Brain pericyte (primary cell): ENCODE data around the gene FBXW11.
A peak's percentile ranks its signal among the peaks of the same experiment; 100 is the strongest.
"Not testable (repeated sequence)": the region's sequence is repeated elsewhere in the genome, so short reads cannot be mapped to it uniquely, and the experiment has no call there.

Experiments
- DNase-seq: peaks from one replicate; pipeline ENCODE4 v3.0.0-alpha.2; 2012; ENCODE audit warnings: low read depth, low spot score

The FBXW11 gene

GRCh38 chr5:171911152-171911551 is 95.3 kb downstream of the FBXW11 start:
- DNase-seq, result no peak

GRCh38 chr5:171908638-171909037 is 97.8 kb downstream of the FBXW11 start:
- no peak for DNase-seq

GRCh38 chr5:171907725-171908343 is 98.6 kb downstream of the FBXW11 start:
- DNase-seq, result peak; percentile 25

- no peak for DNase-seq
Measured at GRCh38 chr5:171906703-171907590, 99.5 kb downstream of the FBXW11 start.

- no peak for DNase-seq
Measured at GRCh38 chr5:171906066-171906570, 100.3 kb downstream of the FBXW11 start.

- no peak for DNase-seq
Measured at GRCh38 chr5:171904886-171905285, 101.6 kb downstream of the FBXW11 start.

GRCh38 chr5:171901764-171902163 is 104.7 kb downstream of the FBXW11 start:
- DNase-seq, result no peak

- DNase-seq, result no peak
Measured at GRCh38 chr5:171899792-171900191, 106.6 kb downstream of the FBXW11 start.

GRCh38 chr5:171898879-171899278 is 107.6 kb downstream of the FBXW11 start:
- no peak for DNase-seq

- DNase-seq, result no peak
Measured at GRCh38 chr5:171898386-171898785, 108.1 kb downstream of the FBXW11 start.

- DNase-seq, result no peak
Measured at GRCh38 chr5:171897231-171897630, 109.2 kb downstream of the FBXW11 start.

GRCh38 chr5:171895081-171895480 is 111.4 kb downstream of the FBXW11 start:
- DNase-seq, result no peak

- peak; percentile 17 for DNase-seq
Measured at GRCh38 chr5:171893290-171893886, 113.0 kb downstream of the FBXW11 start.

- DNase-seq, result no peak
Measured at GRCh38 chr5:171891595-171891994, 114.8 kb downstream of the FBXW11 start.

- DNase-seq, result no peak
Measured at GRCh38 chr5:171891150-171891549, 115.3 kb downstream of the FBXW11 start.

GRCh38 chr5:171888051-171888481 is 118.4 kb downstream of the FBXW11 start:
- DNase-seq, result no peak

GRCh38 chr5:171886037-171886436 is 120.4 kb downstream of the FBXW11 start:
- DNase-seq, result not testable (repeated sequence)

GRCh38 chr5:171882118-171882517 is 124.3 kb downstream of the FBXW11 start:
- DNase-seq, result no peak

- no peak for DNase-seq
Measured at GRCh38 chr5:171874234-171874633, 132.2 kb downstream of the FBXW11 start.

- no peak for DNase-seq
Measured at GRCh38 chr5:171872666-171873065, 133.8 kb downstream of the FBXW11 start.

- no peak for DNase-seq
Measured at GRCh38 chr5:171871711-171872110, 134.7 kb downstream of the FBXW11 start.

- DNase-seq, result no peak
Measured at GRCh38 chr5:171869956-171870355, 136.5 kb downstream of the FBXW11 start.
